ENCODE results near the gene NT5E.

Gene NT5E

GRCh38 chr6:85484948-85485347 lies 35.1 kb downstream of the NT5E start:
- no peak overlapping the region for H3K27ac ChIP-seq (ENCODE audit: poor library complexity, severe bottlenecking)
- no peak for ATAC-seq (ENCODE audit: low read depth)
- peaks cover 6% of the 10 kb centered on the region for H3K36me3 ChIP-seq (ENCODE audit: low read depth)
- DNase-seq (ENCODE audit: low spot score): no peak
- TF ChIP-seq, protein P1, sequence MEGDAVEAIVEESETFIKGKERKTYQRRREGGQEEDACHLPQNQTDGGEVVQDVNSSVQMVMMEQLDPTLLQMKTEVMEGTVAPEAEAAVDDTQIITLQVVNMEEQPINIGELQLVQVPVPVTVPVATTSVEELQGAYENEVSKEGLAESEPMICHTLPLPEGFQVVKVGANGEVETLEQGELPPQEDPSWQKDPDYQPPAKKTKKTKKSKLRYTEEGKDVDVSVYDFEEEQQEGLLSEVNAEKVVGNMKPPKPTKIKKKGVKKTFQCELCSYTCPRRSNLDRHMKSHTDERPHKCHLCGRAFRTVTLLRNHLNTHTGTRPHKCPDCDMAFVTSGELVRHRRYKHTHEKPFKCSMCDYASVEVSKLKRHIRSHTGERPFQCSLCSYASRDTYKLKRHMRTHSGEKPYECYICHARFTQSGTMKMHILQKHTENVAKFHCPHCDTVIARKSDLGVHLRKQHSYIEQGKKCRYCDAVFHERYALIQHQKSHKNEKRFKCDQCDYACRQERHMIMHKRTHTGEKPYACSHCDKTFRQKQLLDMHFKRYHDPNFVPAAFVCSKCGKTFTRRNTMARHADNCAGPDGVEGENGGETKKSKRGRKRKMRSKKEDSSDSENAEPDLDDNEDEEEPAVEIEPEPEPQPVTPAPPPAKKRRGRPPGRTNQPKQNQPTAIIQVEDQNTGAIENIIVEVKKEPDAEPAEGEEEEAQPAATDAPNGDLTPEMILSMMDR (IDR thresholded peaks at IDR 0.05; ENCODE audit: poor library complexity, severe bottlenecking): no peak
- H3K4me3 ChIP-seq (ENCODE audit: severe bottlenecking): no peak overlapping the region
- no peaks in the 10 kb centered on the region for H3K27me3 ChIP-seq (ENCODE audit: insufficient read depth, poor library complexity, severe bottlenecking)
- H3K4me1 ChIP-seq (ENCODE audit: insufficient read depth, poor library complexity, severe bottlenecking): peaks cover 4% of the 10 kb centered on the region
- no peaks in the 10 kb centered on the region for H3K9me3 ChIP-seq (ENCODE audit: severe bottlenecking)

DNA sequence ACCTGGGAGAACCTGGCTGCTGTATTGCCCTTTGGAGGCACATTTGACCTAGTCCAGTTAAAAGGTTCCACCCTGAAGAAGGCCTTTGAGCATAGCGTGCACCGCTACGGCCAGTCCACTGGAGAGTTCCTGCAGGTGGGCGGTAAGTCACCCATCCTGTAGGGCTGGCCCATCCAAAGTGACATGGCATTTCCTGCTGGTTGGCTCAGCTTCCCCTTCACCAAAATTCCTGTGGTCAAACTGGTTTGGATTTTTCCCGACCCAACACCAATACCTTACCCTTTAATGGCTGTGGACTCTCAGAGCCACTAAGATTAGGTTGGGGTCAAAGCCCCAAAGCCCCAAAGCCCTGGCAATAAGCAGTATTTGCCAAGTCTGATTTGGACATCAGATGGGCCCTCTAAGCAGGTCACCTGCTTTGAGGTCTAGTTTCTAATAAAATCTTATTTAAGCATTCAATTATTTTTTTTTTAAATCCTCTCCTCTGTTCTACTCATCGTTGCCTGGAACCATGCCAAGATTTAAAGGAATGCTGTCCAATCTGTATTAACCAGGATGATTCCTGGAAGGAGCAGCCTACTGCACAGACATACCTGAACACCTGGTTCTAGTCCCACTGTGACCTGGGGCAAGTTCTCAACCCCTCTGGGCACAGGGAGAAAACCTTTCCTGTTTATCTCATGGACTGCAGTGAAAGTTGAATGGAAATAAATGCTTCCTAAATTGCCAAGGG lies 40.8 kb downstream of the NT5E start:
- peak; percentile 62 for ATAC-seq (ENCODE audit: low read depth)
- no peak for DNase-seq (ENCODE audit: low spot score)

GRCh38 chr6:85493389-85493788 lies 43.5 kb downstream of the NT5E start:
- Histone ChIP-seq H3K9me3 (ENCODE audit: severe bottlenecking) (peaks cover 3% of the 10 kb centered on the region), H3K4me1 (ENCODE audit: insufficient read depth, poor library complexity, severe bottlenecking) (peaks cover 32% of the 10 kb centered on the region), H3K36me3 (ENCODE audit: low read depth) (peaks cover 10% of the 10 kb centered on the region), H3K27me3 (ENCODE audit: insufficient read depth, poor library complexity, severe bottlenecking) (no peaks in the 10 kb centered on the region), H3K27ac (ENCODE audit: poor library complexity, severe bottlenecking) (no peak overlapping the region), H3K4me3 (ENCODE audit: severe bottlenecking) (no peak overlapping the region)
- TF ChIP-seq, protein P1 (IDR thresholded peaks at IDR 0.05; ENCODE audit: poor library complexity, severe bottlenecking): no peak
- no peak for ATAC-seq (ENCODE audit: low read depth)
- no peak for DNase-seq (ENCODE audit: low spot score)

More for the DNA sequence above, 40.8 kb downstream of the NT5E start:
- Histone ChIP-seq H3K36me3 (ENCODE audit: low read depth) (peaks cover 10% of the 10 kb centered on the region), H3K27me3 (ENCODE audit: insufficient read depth, poor library complexity, severe bottlenecking) (no peaks in the 10 kb centered on the region), H3K4me3 (ENCODE audit: severe bottlenecking) (no peak overlapping the region), H3K27ac (ENCODE audit: poor library complexity, severe bottlenecking) (peak overlapping the region; percentile 55), H3K4me1 (ENCODE audit: insufficient read depth, poor library complexity, severe bottlenecking) (peaks cover 29% of the 10 kb centered on the region), H3K9me3 (ENCODE audit: severe bottlenecking) (no peaks in the 10 kb centered on the region)
- TF ChIP-seq, protein P1 (IDR thresholded peaks at IDR 0.05; ENCODE audit: poor library complexity, severe bottlenecking): no peak

- H3K27me3 ChIP-seq (ENCODE audit: insufficient read depth, poor library complexity, severe bottlenecking): no peaks in the 10 kb centered on the region
- no peak overlapping the region for H3K4me3 ChIP-seq (ENCODE audit: severe bottlenecking)
- TF ChIP-seq, protein P1 (IDR thresholded peaks at IDR 0.05; ENCODE audit: poor library complexity, severe bottlenecking): no peak
- ATAC-seq (ENCODE audit: low read depth) (peak; percentile 59), DNase-seq (ENCODE audit: low spot score) (no peak)
- H3K27ac ChIP-seq (ENCODE audit: poor library complexity, severe bottlenecking): peak overlapping the region; percentile 60
- H3K4me1 ChIP-seq (ENCODE audit: insufficient read depth, poor library complexity, severe bottlenecking): peaks cover 43% of the 10 kb centered on the region
- H3K9me3 ChIP-seq (ENCODE audit: severe bottlenecking): peaks cover 3% of the 10 kb centered on the region
- peaks cover 4% of the 10 kb centered on the region for H3K36me3 ChIP-seq (ENCODE audit: low read depth)
Measured at GRCh38 chr6:85494547-85495536, 45.0 kb downstream of the NT5E start.
